Left ventricle myocardium inferior (tissue), 1 donor: ENCODE results near the gene CRNKL1. TPM values are rescaled to one million over a fixed set of nuclear protein-coding genes. Genes with fewer than 3 reads are reported as not detected.

Experiments used
- DNase-seq: peaks from one replicate; pipeline ENCODE4 v3.0.0-alpha.2; 2020
- H3K27ac ChIP-seq: fragments of 200-600 bp; replicated peaks from 2 replicates; pipeline ENCODE4 v1.8.0; 2021
- H3K27me3 ChIP-seq: fragments of 200-600 bp; 2 replicates; pipeline ENCODE4 v1.8.0; 2021; ENCODE audit warnings: low read depth
- H3K36me3 ChIP-seq: fragments of 200-600 bp; 2 replicates; pipeline ENCODE4 v1.8.0; 2021
- H3K4me1 ChIP-seq: fragments of 200-600 bp; 2 replicates; pipeline ENCODE4 v1.8.0; 2021
- H3K4me3 ChIP-seq: fragments of 200-600 bp; 2 replicates; pipeline ENCODE4 v1.8.0; 2021; ENCODE audit warnings: mild to moderate bottlenecking, moderate library complexity
- H3K9me3 ChIP-seq: fragments of 200-600 bp; replicated peaks from 2 replicates; pipeline ENCODE4 v1.8.0; 2021
- CTCF ChIP-seq: fragments of 200-600 bp; IDR thresholded peaks from 2 replicates; pipeline ENCODE4 v1.8.0; 2021; ENCODE audit warnings: antibody characterized with exemption, mild to moderate bottlenecking, borderline replicate concordance
- intact Hi-C: fragments of 100-400 bp; cut with micrococcal nuclease; formaldehyde crosslinking; loops from one replicate; pipeline ENCODE4 v1.11.0; 2022
- total RNA-seq: library from RNA; stranded (reverse); fragmentation: NEBNext Ultra II Directional; extraction: Animal tissue kit (Norgen Biotek cat#: 25700); gene quantifications from one replicate; pipeline ENCODE4 v1.2.1, GENCODE V29; 2021
- donor health status: DM: no; HTN: yes; CAD: no; lungs with severe emphysema.

The CRNKL1 gene
- total RNA-seq, 1 donor from 2014 or later, result 18.0 TPM

- H3K36me3 ChIP-seq, result no peaks in the 10 kb centered on the region
- H3K4me1 ChIP-seq, result peaks cover 62% of the 10 kb centered on the region
- TF ChIP-seq CTCF, result peak; percentile 87
- intact Hi-C loops, result no loop called here
- peak; percentile 94 for DNase-seq
- peak within 1 kb of the TSS; percentile 87 for H3K27ac ChIP-seq
- H3K4me3 ChIP-seq, result peak within 1 kb of the TSS; percentile 85
- H3K27me3 ChIP-seq, result no peaks in the 10 kb centered on the region
- no peaks in the 10 kb centered on the region for H3K9me3 ChIP-seq
Measured at GRCh38 chr20:20017001-20017843, 35.0 kb downstream of the CRNKL1 start, which contains the start of gene NAA20. TSS of gene NAA20 (plus strand) at chr20:20017362. CDS start at chr20:20017397, 35 bp downstream.

GRCh38 chr20:20014659-20015058 lies 37.6 kb downstream of the CRNKL1 start:
- Histone ChIP-seq H3K9me3 (no peaks in the 10 kb centered on the region), H3K36me3 (no peaks in the 10 kb centered on the region), H3K4me3 (no peak overlapping the region), H3K27ac (peak overlapping the region; percentile 68), H3K27me3 (no peaks in the 10 kb centered on the region), H3K4me1 (peaks cover 63% of the 10 kb centered on the region)
- no peak for TF ChIP-seq CTCF
- intact Hi-C loops, result no loop called here
- no peak for DNase-seq

- no peak overlapping the region for H3K4me3 ChIP-seq
- no peak for DNase-seq
- H3K27me3 ChIP-seq, result no peaks in the 10 kb centered on the region
- no peaks in the 10 kb centered on the region for H3K9me3 ChIP-seq
- no peak for TF ChIP-seq CTCF
- no peak overlapping the region for H3K27ac ChIP-seq
- peaks cover 43% of the 10 kb centered on the region for H3K4me1 ChIP-seq
- no peaks in the 10 kb centered on the region for H3K36me3 ChIP-seq
- intact Hi-C loops, result no loop called here
Measured at GRCh38 chr20:20012541-20012940, 39.7 kb downstream of the CRNKL1 start.

DNA sequence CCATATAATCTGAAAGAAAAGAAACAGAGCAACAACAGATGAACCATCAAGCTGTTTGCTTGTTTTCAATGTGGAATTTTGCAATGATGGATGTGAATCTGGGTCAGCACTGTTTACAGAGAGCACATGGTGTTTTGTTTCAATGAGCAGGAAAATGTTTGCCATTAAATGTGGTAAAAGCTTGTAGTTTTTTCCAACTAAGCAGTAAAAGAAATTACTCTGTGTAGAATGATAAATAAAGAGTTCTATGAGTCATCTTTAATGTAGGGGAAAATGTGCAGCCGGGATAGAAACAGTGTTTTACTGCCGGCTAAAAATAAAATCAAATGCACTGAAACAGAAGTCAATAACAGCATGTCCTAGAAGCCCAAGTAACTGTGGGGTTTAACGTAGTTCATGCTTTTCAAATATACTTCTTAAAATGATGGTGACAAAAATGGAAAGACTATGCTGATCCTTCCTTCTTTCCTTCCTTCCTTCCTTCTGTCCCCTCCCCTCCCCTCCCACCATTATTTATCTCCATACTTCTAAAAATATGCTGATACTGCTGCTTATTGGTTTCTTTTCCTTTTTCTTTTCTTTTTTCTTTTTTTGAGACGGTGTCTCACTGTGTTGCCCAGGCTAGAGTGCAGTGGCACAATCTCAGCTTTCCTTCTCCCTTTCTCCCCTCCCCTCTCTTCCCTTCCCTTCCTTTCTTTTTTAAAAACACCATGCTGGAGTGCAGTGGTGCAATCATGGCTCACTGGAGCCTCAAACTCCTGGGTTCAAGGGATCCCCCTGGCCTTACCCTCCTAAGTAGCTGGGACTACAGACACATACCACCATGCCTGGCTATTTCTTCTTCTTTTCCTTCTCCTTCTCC lies 41.4 kb downstream of the CRNKL1 start:
- no peaks in the 10 kb centered on the region for H3K27me3 ChIP-seq
- DNase-seq, result no peak
- peaks cover 32% of the 10 kb centered on the region for H3K4me1 ChIP-seq
- peak overlapping the region; percentile 9 for H3K4me3 ChIP-seq
- peak overlapping the region; percentile 70 for H3K27ac ChIP-seq
- intact Hi-C loops, result no loop called here
- no peak for TF ChIP-seq CTCF
- no peaks in the 10 kb centered on the region for H3K36me3 ChIP-seq
- no peaks in the 10 kb centered on the region for H3K9me3 ChIP-seq

- TF ChIP-seq CTCF, result no peak
- no peak for DNase-seq
- Histone ChIP-seq H3K9me3 (no peaks in the 10 kb centered on the region), H3K27me3 (no peaks in the 10 kb centered on the region), H3K27ac (no peak overlapping the region), H3K36me3 (no peaks in the 10 kb centered on the region), H3K4me3 (no peak overlapping the region), H3K4me1 (peaks cover 29% of the 10 kb centered on the region)
- intact Hi-C loops, result no loop called here
Measured at GRCh38 chr20:20009784-20010253, 42.4 kb downstream of the CRNKL1 start.
